GM20000 (cell line): ENCODE measurements around the gene WNK2.

Experiments used
- DNase-seq: peaks from one replicate; pipeline ENCODE4 v3.0.0; 2012; ENCODE audit warnings: low spot score
- CTCF ChIP-seq: IDR thresholded peaks from 2 replicates; pipeline ENCODE4 v1.5.1; 2012; ENCODE audit warnings: mild to moderate bottlenecking, control low read depth; ENCODE audit errors: extremely low read depth, missing control alignments

The WNK2 gene

GRCh38 chr9:93166699-93167098 is 17.2 kb upstream of the WNK2 start:
- no peak for DNase-seq
- no peak for TF ChIP-seq CTCF

GRCh38 chr9:93167185-93167584 is 16.8 kb upstream of the WNK2 start:
- TF ChIP-seq CTCF = no peak
- DNase-seq = no peak

- no peak for TF ChIP-seq CTCF
- no peak for DNase-seq
These were observed 16.1 kb upstream of the WNK2 start for GRCh38 chr9:93167838-93168237.

GRCh38 chr9:93168581-93168980 is 15.4 kb upstream of the WNK2 start:
- no peak for DNase-seq
- no peak for TF ChIP-seq CTCF

GRCh38 chr9:93169444-93169843 is 14.5 kb upstream of the WNK2 start:
- no peak for DNase-seq
- no peak for TF ChIP-seq CTCF

GRCh38 chr9:93170571-93170970 is 13.4 kb upstream of the WNK2 start:
- no peak for DNase-seq
- TF ChIP-seq CTCF = no peak

GRCh38 chr9:93171261-93171990 is 12.5 kb upstream of the WNK2 start:
- no peak for DNase-seq
- TF ChIP-seq CTCF = no peak
